Spleen (tissue), 11 donors: ENCODE results near the gene ERFE. TPM values are rescaled to one million over a fixed set of nuclear protein-coding genes. Genes with fewer than 3 reads are reported as not detected.

Experiments
- DNase-seq: peaks from one replicate; pipeline ENCODE4 v3.0.0-alpha.2; 2020
- H3K27ac ChIP-seq, 8 donors: fragments of 200-600 bp; sonication (generic) in 7 of 8; 1 replicate in 4 of 8; 2 replicates in 4 of 8; pipeline versions ENCODE4 v1.5.0 to v1.8.0; 2016 to 2021; ENCODE audit warnings: inconsistent platforms in 4 of 8, mild to moderate bottlenecking in 4 of 8, moderate library complexity in 1 of 8
- H3K27me3 ChIP-seq, 7 donors: fragments of 200-600 bp; sonication (generic) in 6 of 7; replicated peaks in 1 of 7; 1 replicate in 4 of 7; 2 replicates in 3 of 7; pipeline versions ENCODE4 v1.5.0 to v1.8.0; 2016 to 2021; ENCODE audit warnings: inconsistent platforms in 3 of 7, mild to moderate bottlenecking in 1 of 7
- H3K36me3 ChIP-seq, 6 donors: fragments of 200-600 bp; sonication (generic) in 5 of 6; 1 replicate in 4 of 6; 2 replicates in 2 of 6; pipeline versions ENCODE4 v1.5.0 to v1.8.0; 2016 to 2021; ENCODE audit warnings: inconsistent platforms in 2 of 6
- H3K4me1 ChIP-seq, 6 donors: fragments of 200-600 bp; sonication (generic) in 5 of 6; 1 replicate in 3 of 6; 2 replicates in 3 of 6; pipeline versions ENCODE4 v1.5.0 to v1.8.0; 2016 to 2021; ENCODE audit warnings: inconsistent platforms in 3 of 6
- H3K4me3 ChIP-seq, 8 donors: fragments of 200-600 bp; sonication (generic) in 7 of 8; 1 replicate in 4 of 8; 2 replicates in 4 of 8; pipeline versions ENCODE4 v1.5.0 to v1.8.0; 2016 to 2021; ENCODE audit warnings: inconsistent platforms in 4 of 8, mild to moderate bottlenecking in 4 of 8, moderate library complexity in 2 of 8
- H3K9me3 ChIP-seq, 8 donors: fragments of 200-600 bp; sonication (generic) in 7 of 8; 1 replicate in 4 of 8; 2 replicates in 4 of 8; pipeline versions ENCODE4 v1.5.0 to v1.8.0; 2016 to 2021; ENCODE audit warnings: inconsistent platforms in 4 of 8
- CTCF ChIP-seq, 11 experiments: fragments of 200-600 bp in 7 of 11; fragments of 450-650 bp in 4 of 11; sonication (generic) in 4 of 11; IDR thresholded peaks in 8 of 11; conservative IDR thresholded peaks in 3 of 11; 1 replicate in 7 of 11; 2 replicates in 4 of 11; pipeline versions ENCODE4 v1.4.0 to v1.8.0; 2016 to 2021; ENCODE audit warnings: antibody characterized with exemption in 11 of 11, inconsistent platforms in 4 of 11, mild to moderate bottlenecking in 1 of 11
- POLR2A ChIP-seq, 3 donors: fragments of 450-650 bp; IDR thresholded peaks; one replicate each; pipeline ENCODE4 v1.5.1; 2017; ENCODE audit warnings: antibody characterized with exemption in 3 of 3, mild to moderate bottlenecking in 1 of 3
- POLR2AphosphoS5 ChIP-seq, 3 donors: sonication (generic); formaldehyde crosslinking; IDR thresholded peaks; one replicate each; pipeline ENCODE4 v1.5.1; 2017; ENCODE audit warnings: antibody characterized with exemption in 3 of 3
- WGBS, 5 donors: extraction: QIAGEN DNeasy Blood & Tissue Kit in 3 of 5; methylation state at CpG; one replicate each; pipeline versions ENCODE4 v1.1.5 to v1.1.7; 2013 to 2018; 5-methylcytosine and 5-hydroxymethylcytosine counted together
- intact Hi-C: fragments of 100-400 bp; cut with DNase I; formaldehyde crosslinking; loops from one replicate; pipeline ENCODE4 v1.15.0; 2023; ENCODE audit warnings: low total_unique reads
- polyA plus RNA-seq, 3 donors: library from polyadenylated mRNA; stranded (reverse); fragments of 200-250 nt; gene quantifications; one replicate each; pipeline ENCODE4 v1.2.1, GENCODE V29; 2013
- total RNA-seq, 7 donors: library from RNA; depleted of rRNA in 3 of 7; stranded (reverse); fragments of >200 nt in 3 of 7; fragmentation: NEBNext Ultra II Directional in 4 of 7; extraction: Animal tissue kit (Norgen Biotek cat#: 25700) in 4 of 7; gene quantifications; one replicate each; pipeline versions ENCODE4 v1.1.0 to v1.2.1, GENCODE V29; 2016 to 2021
- donor health status: healthy with polysubstance abuse.
- donor health status: DM: no; HTN: no; CAD: no; lungs with moderate emphysema.
- donor health status: DM: no; HTN: no; CAD: no.
- donor health status: Bipolar disorder and iron deficiency.
- donor health status: healthy.
- donor health status: DM: no; HTN: no; CAD: no.
- donor health status: DM: yes; HTN: yes; CAD: no.

The ERFE gene
- total and polyA plus RNA-seq, 10 donors = 0.06 to 11.0 (median 1.2) TPM

- Histone ChIP-seq H3K36me3 (no peaks in the 10 kb centered on the region), H3K27me3 (peaks cover 0 to 18% (median 0%) of the 10 kb centered on the region in 7 donors), H3K4me3 (peak within 1 kb of the TSS in 2 of 8 donors; percentile 21 to 34), H3K4me1 (peaks cover 0 to 19% (median 9%) of the 10 kb centered on the region in 6 donors), H3K9me3 (no peaks in the 10 kb centered on the region), H3K27ac (no peak within 1 kb of the TSS)
- TF ChIP-seq POLR2A (IDR thresholded peaks at IDR 0.05) = no peak
- TF ChIP-seq POLR2AphosphoS5 (IDR thresholded peaks at IDR 0.05) = no peak
- no peak for TF ChIP-seq CTCF (IDR thresholded peaks at IDR 0.05 in 8 of 11, conservative IDR thresholded peaks at IDR 0.05 in 3 of 11)
- intact Hi-C loops = no loop called here
- WGBS, 5 donors = 52 to 68% (median 66%) methylated on average over 11 to 22 of the region's 22 CpGs
- DNase-seq = no peak
These were observed 20.2 kb upstream of the ERFE start, which contains the start of gene KLHL30 for GRCh38 chr2:238138331-238139195. Gene KLHL30, plus strand, starts transcription at chr2:238138668. Its CDS starts 2,087 bp downstream, at chr2:238140755.

- H3K4me3 ChIP-seq = peak overlapping the region in 2 of 8 donors; percentile 21 to 34
- intact Hi-C loops = no loop called here
- no peak for DNase-seq
- peaks cover 0 to 18% (median 0%) of the 10 kb centered on the region in 7 donors for H3K27me3 ChIP-seq
- H3K9me3 ChIP-seq = no peaks in the 10 kb centered on the region
- TF ChIP-seq POLR2A (IDR thresholded peaks at IDR 0.05) (no peak), CTCF (IDR thresholded peaks at IDR 0.05 in 8 of 11, conservative IDR thresholded peaks at IDR 0.05 in 3 of 11) (peak in 10 of 11 experiments; percentile 12 to 73 (median 53)), POLR2AphosphoS5 (IDR thresholded peaks at IDR 0.05) (peak in 1 of 3 donors; percentile 12)
- 48 to 73% (median 60%) methylated on average over 34 to 56 of the region's 56 CpGs for WGBS, 5 donors
- no peaks in the 10 kb centered on the region for H3K36me3 ChIP-seq
- H3K4me1 ChIP-seq = peaks cover 0 to 19% (median 9%) of the 10 kb centered on the region in 6 donors
- no peak overlapping the region for H3K27ac ChIP-seq
These were observed 19.4 kb upstream of the ERFE start for GRCh38 chr2:238139196-238140039.

GRCh38 chr2:238140040-238140439 lies 18.7 kb upstream of the ERFE start:
- 89 to 98% (median 92%) methylated on average over 5 to 7 of the region's 7 CpGs for WGBS, 5 donors
- TF ChIP-seq POLR2A (IDR thresholded peaks at IDR 0.05) = no peak
- TF ChIP-seq CTCF (IDR thresholded peaks at IDR 0.05 in 8 of 11, conservative IDR thresholded peaks at IDR 0.05 in 3 of 11) = no peak
- TF ChIP-seq POLR2AphosphoS5 (IDR thresholded peaks at IDR 0.05) = no peak
- Histone ChIP-seq H3K4me1 (peaks cover 0 to 19% (median 9%) of the 10 kb centered on the region in 6 donors), H3K27ac (no peak overlapping the region), H3K27me3 (peaks cover 0 to 18% (median 0%) of the 10 kb centered on the region in 7 donors), H3K4me3 (no peak overlapping the region), H3K36me3 (no peaks in the 10 kb centered on the region), H3K9me3 (no peaks in the 10 kb centered on the region)
- intact Hi-C loops = no loop called here
- no peak for DNase-seq
